ENCODE results near the gene ABLIM2. TPM values are rescaled to one million over a fixed set of nuclear protein-coding genes. Genes with fewer than 3 reads are reported as not detected.

The ABLIM2 gene
- total RNA-seq, 1 experiment from 2014 or later: 2.7 TPM

- ChIA-PET POLR2A (ENCODE audit: low non-redundant PET) (no interaction called here), CTCF (no interaction called here)
- no peak overlapping the region for H3K4me3 ChIP-seq (ENCODE audit: low read depth, low read length, poor library complexity, severe bottlenecking)
- no TSS peak for BruUV-seq (replicated peaks)
- no peaks in the 10 kb centered on the region for H3K27me3 ChIP-seq (replicated peaks; ENCODE audit: insufficient read depth, low read depth, low read length, poor library complexity)
- no peak for DNase-seq (ENCODE audit: low spot score)
- H3K4me1 ChIP-seq (ENCODE audit: insufficient read depth, low read length, poor library complexity, severe bottlenecking): peaks cover 28% of the 10 kb centered on the region
- H3K9me3 ChIP-seq (ENCODE audit: low read depth, low read length, poor library complexity, severe bottlenecking): no peaks in the 10 kb centered on the region
- no peak for TF ChIP-seq CTCF (conservative IDR thresholded peaks at IDR 0.05; ENCODE audit: low read depth, low read length)
- no peak for TF ChIP-seq EZH2 (IDR thresholded peaks at IDR 0.05; ENCODE audit: borderline replicate concordance, low read depth, low read length, poor library complexity, severe bottlenecking)
- H3K27ac ChIP-seq (ENCODE audit: low read depth, low read length, poor library complexity, severe bottlenecking): no peak overlapping the region
- no peaks in the 10 kb centered on the region for H3K36me3 ChIP-seq (ENCODE audit: insufficient read depth, low read length, poor library complexity, severe bottlenecking)
- intact Hi-C loops (cut with micrococcal nuclease; ENCODE audit: unreplicated experiment): no loop called here
These were observed 80.0 kb downstream of the ABLIM2 start for GRCh38 chr4:8078610-8079015.

GRCh38 chr4:8078109-8078494, 80.5 kb downstream of the ABLIM2 start:
- ChIA-PET CTCF (no interaction called here), POLR2A (ENCODE audit: low non-redundant PET) (no interaction called here)
- BruUV-seq (replicated peaks): no TSS peak
- TF ChIP-seq CTCF (conservative IDR thresholded peaks at IDR 0.05; ENCODE audit: low read depth, low read length) (no peak), EZH2 (IDR thresholded peaks at IDR 0.05; ENCODE audit: borderline replicate concordance, low read depth, low read length, poor library complexity, severe bottlenecking) (no peak)
- no peaks in the 10 kb centered on the region for H3K27me3 ChIP-seq (replicated peaks; ENCODE audit: insufficient read depth, low read depth, low read length, poor library complexity)
- DNase-seq (ENCODE audit: low spot score): no peak
- H3K36me3 ChIP-seq (ENCODE audit: insufficient read depth, low read length, poor library complexity, severe bottlenecking): no peaks in the 10 kb centered on the region
- H3K27ac ChIP-seq (ENCODE audit: low read depth, low read length, poor library complexity, severe bottlenecking): no peak overlapping the region
- peaks cover 28% of the 10 kb centered on the region for H3K4me1 ChIP-seq (ENCODE audit: insufficient read depth, low read length, poor library complexity, severe bottlenecking)
- intact Hi-C loops (cut with micrococcal nuclease; ENCODE audit: unreplicated experiment): no loop called here
- no peak overlapping the region for H3K4me3 ChIP-seq (ENCODE audit: low read depth, low read length, poor library complexity, severe bottlenecking)
- H3K9me3 ChIP-seq (ENCODE audit: low read depth, low read length, poor library complexity, severe bottlenecking): no peaks in the 10 kb centered on the region

GRCh38 chr4:8077181-8078108, 81.2 kb downstream of the ABLIM2 start:
- intact Hi-C loops (cut with micrococcal nuclease; ENCODE audit: unreplicated experiment): no loop called here
- Histone ChIP-seq H3K36me3 (ENCODE audit: insufficient read depth, low read length, poor library complexity, severe bottlenecking) (no peaks in the 10 kb centered on the region), H3K4me3 (ENCODE audit: low read depth, low read length, poor library complexity, severe bottlenecking) (no peak overlapping the region), H3K27me3 (replicated peaks; ENCODE audit: insufficient read depth, low read depth, low read length, poor library complexity) (no peaks in the 10 kb centered on the region), H3K4me1 (ENCODE audit: insufficient read depth, low read length, poor library complexity, severe bottlenecking) (peaks cover 34% of the 10 kb centered on the region), H3K9me3 (ENCODE audit: low read depth, low read length, poor library complexity, severe bottlenecking) (no peaks in the 10 kb centered on the region), H3K27ac (ENCODE audit: low read depth, low read length, poor library complexity, severe bottlenecking) (no peak overlapping the region)
- no TSS peak for BruUV-seq (replicated peaks)
- CTCF ChIA-PET: no interaction called here
- POLR2A ChIA-PET (ENCODE audit: low non-redundant PET): no interaction called here
- DNase-seq (ENCODE audit: low spot score): peak; percentile 68
- no peak for TF ChIP-seq EZH2 (IDR thresholded peaks at IDR 0.05; ENCODE audit: borderline replicate concordance, low read depth, low read length, poor library complexity, severe bottlenecking)
